ENCODE data around the gene EPHB1. TPM values are rescaled to one million over a fixed set of nuclear protein-coding genes. Genes with fewer than 3 reads are reported as not detected.
"Not testable (repeated sequence)": the region's sequence is repeated elsewhere in the genome, so short reads cannot be mapped to it uniquely, and the experiment has no call there.

Gene EPHB1
- total RNA-seq, 1 donor: under 0.01 TPM

GRCh38 chr3:134991472-134992010 lies 196.5 kb downstream of the EPHB1 start:
- no peak for DNase-seq (ENCODE audit: low read depth in 2 of 3, low spot score in 2 of 3)

DNA sequence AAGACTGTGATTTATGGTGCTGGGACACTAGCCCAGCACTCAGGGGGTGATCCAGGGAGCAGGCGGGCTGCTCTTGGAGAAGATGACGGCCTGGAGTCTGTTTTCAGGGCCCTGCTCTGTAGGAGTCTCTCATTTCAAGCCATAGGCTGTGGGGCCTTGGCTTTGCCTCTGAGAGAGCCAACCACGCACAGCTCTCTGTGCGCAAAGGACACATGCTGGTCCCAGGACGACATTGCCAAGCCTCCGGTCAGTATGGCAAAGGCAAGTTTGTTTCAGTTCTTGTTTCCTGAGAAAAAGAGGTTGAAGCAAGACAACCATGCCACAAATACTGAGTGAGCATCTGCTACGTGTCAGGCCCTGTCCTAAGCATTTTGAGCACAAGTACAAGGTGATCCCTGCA lies 197.1 kb downstream of the EPHB1 start:
- DNase-seq (ENCODE audit: low read depth in 2 of 3, low spot score in 2 of 3): no peak

GRCh38 chr3:134992586-134992985 lies 197.5 kb downstream of the EPHB1 start:
- DNase-seq (ENCODE audit: low read depth in 2 of 3, low spot score in 2 of 3): no peak

- no peak for DNase-seq (ENCODE audit: low read depth in 2 of 3, low spot score in 2 of 3)
Observed at GRCh38 chr3:134993011-134993410, 198.0 kb downstream of the EPHB1 start.

DNA sequence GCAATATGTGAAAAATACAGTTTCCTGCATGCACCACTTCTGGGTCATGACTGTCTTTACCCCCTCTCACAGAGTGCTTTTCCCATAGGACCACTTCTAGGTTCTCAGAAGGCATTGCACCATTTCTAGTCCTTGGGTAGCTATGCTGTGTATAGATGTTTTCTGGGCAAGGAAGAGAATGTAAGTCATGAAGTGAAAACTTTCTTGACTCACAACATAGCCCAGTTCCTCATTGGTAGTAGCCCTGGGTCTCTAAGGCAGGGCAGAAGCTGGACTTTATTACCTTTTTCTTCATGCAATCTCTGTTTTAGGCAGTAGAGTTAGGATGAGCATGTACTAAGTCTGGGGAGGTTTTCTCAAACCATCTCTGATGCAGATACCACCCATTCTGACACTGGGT lies 203.1 kb downstream of the EPHB1 start:
- DNase-seq (ENCODE audit: low read depth in 2 of 3, low spot score in 2 of 3): no peak

DNA sequence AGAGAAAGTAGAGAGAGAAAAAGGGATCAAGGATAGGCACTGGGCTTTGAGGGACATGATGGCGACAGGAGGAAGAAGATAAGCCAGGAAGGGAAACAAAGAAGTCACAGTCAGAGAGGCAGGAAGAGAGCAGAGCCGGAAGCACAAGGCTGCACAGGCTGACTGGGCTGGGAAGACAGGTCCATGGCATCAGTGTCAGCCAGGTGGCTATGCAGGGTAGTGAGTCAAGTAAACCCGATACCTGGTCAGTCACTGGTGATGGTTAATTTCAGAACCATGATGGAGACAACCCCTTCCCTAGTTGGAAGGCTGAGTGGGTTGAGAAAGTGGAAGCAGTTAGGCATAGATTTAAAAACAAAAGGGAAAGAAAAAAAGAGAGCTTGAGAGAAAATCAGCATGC lies 203.8 kb downstream of the EPHB1 start:
- DNase-seq (ENCODE audit: low read depth in 2 of 3, low spot score in 2 of 3): no peak

GRCh38 chr3:135000465-135000864 lies 205.4 kb downstream of the EPHB1 start:
- no peak for DNase-seq (ENCODE audit: low read depth in 2 of 3, low spot score in 2 of 3)

GRCh38 chr3:135005616-135006015 lies 210.6 kb downstream of the EPHB1 start:
- not testable (repeated sequence) for DNase-seq (ENCODE audit: low read depth in 2 of 3, low spot score in 2 of 3)

DNA sequence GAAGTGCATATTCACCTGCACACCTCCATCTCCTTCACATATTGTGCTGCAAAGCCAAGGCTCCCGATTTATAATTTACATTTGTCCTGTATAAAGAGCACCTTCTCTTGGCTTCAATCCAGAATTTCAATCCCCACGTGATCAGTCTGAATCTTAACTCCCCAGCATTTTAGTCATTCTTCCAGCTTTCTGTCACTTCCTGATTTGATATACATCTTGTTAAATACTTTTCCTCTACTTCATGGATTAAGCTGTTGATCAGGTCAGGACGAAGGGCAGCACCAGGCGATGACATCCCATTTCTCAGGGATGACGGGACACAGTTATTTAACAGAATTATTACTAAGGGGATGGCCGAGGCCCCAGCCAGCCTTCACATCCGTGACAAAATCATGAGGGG lies 212.5 kb downstream of the EPHB1 start:
- no peak for DNase-seq (ENCODE audit: low read depth in 2 of 3, low spot score in 2 of 3)

- no peak for DNase-seq (ENCODE audit: low read depth in 2 of 3, low spot score in 2 of 3)
Observed at GRCh38 chr3:135008326-135008725, 213.3 kb downstream of the EPHB1 start.

DNA sequence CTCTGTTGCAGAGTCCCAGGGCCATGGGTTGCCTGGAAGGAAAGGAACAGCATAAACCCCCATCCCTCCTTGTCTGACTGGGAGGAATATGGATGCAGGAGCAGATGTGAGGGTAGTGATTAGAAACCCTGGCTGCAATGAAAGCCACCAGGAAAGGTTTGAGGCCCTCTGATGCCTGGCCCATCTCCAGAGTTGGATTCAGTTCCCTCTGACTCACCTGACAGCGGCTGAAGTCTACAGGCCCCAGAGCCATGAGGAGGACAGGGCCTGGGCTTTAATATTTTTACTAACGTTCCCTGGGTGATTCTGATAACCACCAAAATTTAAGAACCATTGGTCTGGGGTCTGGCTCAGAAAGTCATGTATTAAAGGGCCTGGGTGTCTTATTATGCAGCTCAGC lies 214.0 kb downstream of the EPHB1 start:
- no peak for DNase-seq (ENCODE audit: low read depth in 2 of 3, low spot score in 2 of 3)

- DNase-seq (ENCODE audit: low read depth in 2 of 3, low spot score in 2 of 3): no peak
Observed at GRCh38 chr3:135012101-135012500, 217.0 kb downstream of the EPHB1 start.

GRCh38 chr3:135013206-135013605 lies 218.1 kb downstream of the EPHB1 start:
- no peak for DNase-seq (ENCODE audit: low read depth in 2 of 3, low spot score in 2 of 3)

- no peak for DNase-seq (ENCODE audit: low read depth in 2 of 3, low spot score in 2 of 3)
Observed at GRCh38 chr3:135014566-135014965, 219.5 kb downstream of the EPHB1 start.

DNA sequence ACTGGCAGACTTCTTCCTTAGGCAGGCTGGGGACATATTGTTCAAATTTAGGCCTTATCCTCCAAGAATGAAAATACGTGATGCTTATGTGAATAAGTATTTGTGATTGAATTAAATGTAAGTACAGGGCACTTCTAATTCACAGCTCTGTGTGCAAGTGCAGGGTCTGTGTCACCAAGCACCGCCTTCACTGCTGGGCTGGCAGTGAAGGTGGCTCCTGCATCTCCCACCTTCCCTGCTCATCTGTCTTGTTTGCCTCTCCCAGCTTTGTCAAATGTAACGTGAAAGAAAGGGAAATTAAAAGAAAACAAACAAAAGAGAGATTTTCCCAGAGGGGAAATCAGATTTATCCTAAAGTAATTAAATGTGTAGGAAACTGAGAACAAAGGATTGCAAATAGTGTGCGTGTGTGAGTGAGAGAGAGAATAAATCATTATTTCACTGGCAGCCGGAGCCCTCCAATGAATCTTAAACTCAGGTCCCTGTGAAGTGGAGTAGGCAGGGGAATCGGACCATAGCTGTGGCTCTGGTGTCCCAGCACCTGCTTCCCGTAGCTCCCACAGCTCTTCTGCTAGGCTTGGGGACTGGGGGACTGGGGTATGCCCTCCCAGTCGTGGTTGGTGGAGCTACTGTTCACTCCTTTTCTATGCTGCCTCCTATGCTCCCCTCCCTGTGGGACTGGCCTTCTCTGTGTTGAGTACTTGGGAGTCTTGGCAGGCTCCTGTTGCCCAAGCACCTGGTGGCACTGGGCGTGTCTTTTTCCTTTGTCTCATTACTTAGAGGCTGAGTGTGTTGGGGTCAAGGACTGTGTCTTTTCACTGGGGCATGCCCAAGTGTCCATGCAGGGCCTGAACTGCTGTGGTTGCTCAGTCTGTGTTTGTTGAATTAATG lies 222.2 kb downstream of the EPHB1 start:
- no peak for DNase-seq (ENCODE audit: low read depth in 2 of 3, low spot score in 2 of 3)

DNA sequence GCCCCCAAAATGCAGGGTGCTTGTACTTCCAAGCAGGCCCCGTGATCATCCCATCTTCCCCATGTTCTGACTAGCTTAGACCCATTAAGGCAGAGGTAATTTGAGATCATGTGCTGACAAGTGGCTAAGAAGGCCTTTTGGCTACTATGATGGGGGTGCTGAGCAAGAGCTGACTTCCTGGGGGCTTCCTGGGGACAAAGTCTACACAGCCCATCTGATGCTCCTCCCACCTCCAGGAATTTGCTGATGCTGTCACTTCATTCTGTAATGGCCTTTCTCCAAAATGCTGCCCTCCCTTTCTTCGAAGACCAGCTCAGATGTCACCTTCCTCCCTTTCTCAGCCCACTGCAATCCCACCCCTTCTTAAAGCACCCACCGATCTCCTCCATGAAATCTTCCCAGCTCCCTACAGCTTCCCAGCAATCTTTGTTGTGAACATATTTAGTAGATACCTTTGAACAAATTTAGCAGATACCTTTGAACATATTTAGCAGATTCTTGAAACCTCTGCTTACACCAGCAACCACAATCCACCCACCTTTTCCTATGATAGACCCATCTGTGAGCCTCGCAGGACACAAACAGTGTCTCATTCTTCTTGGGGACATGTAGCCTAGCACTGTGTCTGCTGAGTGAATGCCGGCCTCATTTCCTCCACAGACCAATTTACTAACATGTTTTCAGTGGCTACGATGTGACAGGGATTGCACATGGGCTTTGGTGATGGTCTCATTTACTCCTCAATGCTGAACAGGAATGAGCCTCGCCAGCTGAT lies 223.3 kb downstream of the EPHB1 start:
- no peak for DNase-seq (ENCODE audit: low read depth in 2 of 3, low spot score in 2 of 3)

DNA sequence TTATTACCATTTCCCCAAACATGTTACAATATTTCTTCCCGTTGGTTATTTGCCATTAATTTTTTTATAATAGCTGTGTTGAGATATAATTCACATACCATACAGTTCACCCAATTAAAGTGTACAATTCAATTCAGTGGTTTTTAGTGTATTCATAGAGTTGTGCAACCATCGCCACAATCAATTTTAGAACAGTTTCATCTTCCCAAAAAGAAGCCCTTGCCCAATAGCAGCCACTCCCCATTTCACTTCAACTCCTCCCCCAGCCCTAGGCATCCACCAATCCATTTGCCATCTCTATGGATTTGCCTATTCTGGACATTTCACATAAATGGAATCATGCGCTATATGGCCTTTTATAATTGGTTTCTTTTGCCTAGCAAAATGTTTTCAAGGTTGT lies 225.1 kb downstream of the EPHB1 start:
- DNase-seq (ENCODE audit: low read depth in 2 of 3, low spot score in 2 of 3): no peak

DNA sequence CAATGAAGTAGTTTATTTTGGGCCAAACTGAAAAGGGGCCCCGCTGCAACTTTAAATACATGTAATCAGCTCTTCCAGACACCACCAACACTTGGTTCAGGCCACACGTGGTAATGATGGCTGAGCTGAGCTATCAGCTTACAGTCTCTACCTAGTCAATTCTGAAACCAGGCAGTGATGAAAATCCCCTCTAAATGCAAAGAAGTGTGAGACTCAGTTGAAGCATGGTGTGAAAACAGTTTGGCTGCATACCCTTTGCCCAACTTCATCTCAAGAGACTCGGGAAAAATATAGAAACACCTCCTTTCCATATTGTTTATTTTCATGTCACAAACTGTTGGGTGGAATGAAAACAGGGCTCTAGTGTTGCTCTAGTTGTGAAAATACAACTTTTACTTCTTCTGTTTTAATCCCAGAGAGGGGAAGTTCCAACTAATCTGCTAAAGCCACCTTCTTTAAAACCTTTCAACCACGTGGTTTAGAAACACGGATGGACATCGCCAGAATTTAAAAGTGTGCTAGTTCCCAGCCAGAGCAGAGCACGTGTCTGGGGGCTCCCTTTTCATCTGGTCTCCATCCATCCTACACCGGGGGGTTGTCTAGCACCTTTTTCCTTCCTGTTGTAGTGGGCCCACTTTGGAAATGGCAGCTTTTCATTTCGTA lies 229.1 kb downstream of the EPHB1 start:
- DNase-seq (ENCODE audit: low read depth in 2 of 3, low spot score in 2 of 3): no peak

DNA sequence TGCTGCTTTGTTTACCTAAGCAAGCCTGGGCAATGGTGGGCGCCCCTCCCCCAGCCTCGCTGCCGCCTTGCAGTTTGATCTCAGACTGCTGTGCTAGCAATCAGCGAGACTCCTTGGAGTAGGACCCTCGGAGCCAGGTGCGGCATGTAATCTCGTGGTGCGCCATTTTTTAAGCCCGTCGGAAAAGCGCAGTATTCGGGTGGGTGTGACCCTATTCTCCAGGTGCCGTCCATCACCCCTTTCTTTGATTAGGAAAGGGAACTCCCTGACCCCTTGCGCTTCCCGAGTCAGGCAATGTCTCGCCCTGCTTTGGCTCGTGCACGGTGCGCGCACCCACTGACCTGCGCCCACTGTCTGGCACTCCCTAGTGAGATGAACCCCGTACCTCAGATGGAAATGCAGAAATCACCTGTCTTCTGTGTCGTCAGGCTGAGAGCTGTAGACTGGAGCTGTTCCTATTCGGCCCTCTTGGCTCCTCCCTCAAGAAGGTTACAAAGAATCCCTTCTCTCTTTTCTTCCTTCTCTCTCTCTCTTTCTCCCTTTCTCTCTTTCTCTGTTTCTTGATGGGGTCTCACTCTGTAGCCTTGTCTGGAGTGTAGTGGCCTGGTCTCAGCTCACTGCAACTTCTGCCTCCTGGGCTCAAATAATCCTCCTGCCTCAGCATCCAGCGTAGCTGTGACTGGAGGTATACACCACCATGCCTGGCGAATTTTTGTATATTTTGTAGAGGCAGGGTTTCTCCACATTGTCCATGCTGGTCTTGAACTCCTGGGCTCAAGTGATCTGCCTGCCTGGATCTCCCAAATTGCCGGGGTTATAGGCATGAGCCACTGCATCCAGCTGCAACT lies 235.9 kb downstream of the EPHB1 start:
- DNase-seq (ENCODE audit: low read depth in 2 of 3, low spot score in 2 of 3): not testable (repeated sequence)

GRCh38 chr3:135033737-135034136 lies 238.7 kb downstream of the EPHB1 start:
- DNase-seq (ENCODE audit: low read depth in 2 of 3, low spot score in 2 of 3): no peak
